GM18508 (cell line): ENCODE data around the gene KRT77.
"Not testable (repeated sequence)": the region's sequence is repeated elsewhere in the genome, so short reads cannot be mapped to it uniquely, and the experiment has no call there.

Experiments used
- ATAC-seq: cut with Tn5 transposase; IDR thresholded peaks from one replicate; pipeline ENCODE4 v1.9.1; 2021; ENCODE audit warnings: moderate number of reproducible peaks; ENCODE audit not compliant: insufficient read depth, unreplicated experiment

KRT77 gene

DNA sequence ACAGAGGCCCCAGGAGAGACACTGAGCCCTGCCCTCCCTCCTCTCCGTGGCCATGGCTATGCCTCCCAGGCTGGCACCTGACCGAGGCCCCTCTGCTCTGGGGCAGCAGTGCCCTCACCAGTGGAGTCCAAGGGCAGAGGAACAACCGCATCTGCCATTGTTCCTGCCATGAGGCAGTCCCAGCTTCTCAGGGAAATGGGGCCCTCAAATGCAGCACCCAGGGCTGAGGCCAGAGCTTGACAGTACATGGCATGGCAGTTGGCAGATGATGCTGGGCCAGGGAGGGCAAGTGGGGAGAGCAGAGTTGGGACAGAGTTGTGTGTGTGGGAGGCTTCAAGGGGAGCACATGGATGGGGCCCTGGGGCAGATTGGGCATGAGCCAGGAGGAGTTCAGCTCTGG lies 21.1 kb upstream of the KRT77 start:
- ATAC-seq, result no peak

DNA sequence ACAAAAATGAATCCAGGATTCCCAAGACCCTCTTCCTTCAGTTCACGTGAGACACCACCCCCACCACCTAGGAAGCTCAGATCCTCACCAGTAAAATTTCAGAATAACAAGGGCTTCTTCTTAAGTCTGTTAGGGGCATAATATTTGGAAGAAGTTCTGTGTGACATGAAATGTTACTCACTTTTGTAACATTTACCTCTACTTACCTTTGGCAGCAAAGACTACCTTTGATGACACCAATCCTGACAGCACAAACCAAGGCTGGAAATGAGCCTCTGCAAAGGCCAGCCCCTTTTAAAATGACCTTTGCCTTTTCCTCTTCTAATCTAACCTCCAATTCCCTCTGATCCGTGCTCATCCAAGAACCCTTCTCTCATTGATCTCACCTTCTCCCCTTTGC lies 19.4 kb upstream of the KRT77 start:
- ATAC-seq, result no peak

DNA sequence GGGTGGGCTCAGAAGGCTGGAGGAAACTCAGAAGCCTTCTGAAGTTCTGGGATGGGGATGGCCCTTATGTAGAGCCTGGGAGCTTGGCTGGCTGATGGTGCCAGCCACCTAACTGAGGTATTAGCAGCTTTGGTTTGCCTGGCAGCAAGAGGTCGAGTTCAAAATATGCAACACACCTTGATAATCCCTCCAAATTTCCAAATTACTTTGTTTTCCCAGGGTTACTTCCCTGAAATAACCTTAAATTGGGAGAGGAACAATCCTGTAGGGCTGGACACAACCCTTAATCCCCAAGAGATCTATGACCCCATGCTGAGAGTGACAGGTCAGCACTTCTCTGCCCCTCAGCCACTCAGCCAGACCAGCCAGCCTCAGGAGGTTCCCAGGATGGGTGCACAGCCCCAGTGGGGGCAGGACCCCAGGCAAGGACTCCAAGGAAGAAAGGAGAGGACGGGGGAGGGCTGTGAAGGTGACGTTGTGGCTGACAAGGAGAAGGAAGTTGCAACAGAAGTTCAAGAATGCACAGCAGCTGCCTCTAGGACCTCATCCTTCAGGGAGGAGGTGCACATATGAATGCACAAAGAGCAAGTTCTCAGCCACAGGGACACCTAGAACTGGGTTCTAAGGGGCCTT lies 18.6 kb upstream of the KRT77 start:
- no peak for ATAC-seq

DNA sequence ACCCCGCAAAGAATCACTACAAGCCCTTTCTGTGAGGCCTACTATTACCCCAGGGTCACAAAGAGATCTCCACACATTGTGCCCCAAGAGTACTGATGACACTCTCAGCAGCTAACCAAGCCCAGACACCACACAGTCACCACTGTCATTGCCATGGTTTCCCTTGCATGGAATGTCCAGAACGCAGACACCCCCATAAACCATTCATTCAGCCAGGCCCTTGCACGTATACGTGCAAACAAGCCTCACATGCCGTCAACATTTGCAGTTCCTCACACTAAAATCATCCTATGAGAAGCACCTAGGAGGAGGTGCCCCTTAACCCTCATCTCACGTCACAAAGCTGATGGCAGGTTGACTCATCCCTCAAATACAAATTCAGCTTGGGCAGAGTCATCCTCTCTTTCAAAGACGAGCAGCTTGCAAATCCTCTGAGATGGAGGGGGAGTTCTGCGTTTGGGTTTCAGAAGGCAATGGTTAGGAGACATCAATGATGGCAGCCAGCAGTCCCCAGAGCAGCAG lies 17.1 kb upstream of the KRT77 start:
- no peak for ATAC-seq

GRCh38 chr12:52716061-52716460 lies 12.7 kb upstream of the KRT77 start:
- no peak for ATAC-seq

DNA sequence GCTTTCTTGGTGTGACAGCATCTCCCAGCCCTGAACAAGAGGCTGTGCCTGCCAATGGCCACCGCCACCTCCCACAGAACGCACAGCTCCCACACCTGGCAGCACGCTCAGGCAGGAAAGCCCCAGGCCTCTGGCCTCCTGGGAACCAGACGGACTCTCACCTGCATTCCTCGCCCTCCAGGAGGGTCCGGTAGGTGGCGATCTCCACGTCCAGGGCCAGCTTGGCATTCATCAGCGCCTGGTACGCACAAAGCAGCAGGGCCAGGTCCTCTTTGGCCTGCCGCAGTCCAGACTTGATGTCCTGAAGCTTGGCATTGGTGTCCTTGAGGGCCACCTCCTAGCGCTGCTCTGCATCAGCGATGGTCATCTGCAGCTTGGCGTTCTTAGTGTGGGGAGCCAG lies 12.1 kb upstream of the KRT77 start:
- ATAC-seq, result no peak

DNA sequence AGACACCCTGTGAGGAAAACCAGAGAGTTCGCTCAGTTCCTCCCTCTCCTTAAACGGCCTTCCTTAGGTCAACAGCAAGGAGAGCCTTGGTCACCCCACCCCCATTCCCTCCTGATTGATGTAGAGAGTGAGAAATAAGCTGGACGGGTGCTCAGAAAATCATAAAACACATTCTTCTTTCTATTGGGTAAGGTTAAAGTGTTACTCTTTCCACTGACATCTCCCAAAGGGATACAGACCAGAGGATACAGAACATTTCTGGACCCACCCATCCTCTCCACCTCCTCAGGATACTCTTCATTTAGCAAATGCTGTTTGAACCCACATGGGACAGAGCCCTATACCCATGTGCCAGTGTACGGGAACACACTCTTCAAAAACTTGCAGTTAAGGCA lies 11.6 kb upstream of the KRT77 start:
- no peak for ATAC-seq

- ATAC-seq, result no peak
Observed at GRCh38 chr12:52713960-52714886, 10.9 kb upstream of the KRT77 start.

DNA sequence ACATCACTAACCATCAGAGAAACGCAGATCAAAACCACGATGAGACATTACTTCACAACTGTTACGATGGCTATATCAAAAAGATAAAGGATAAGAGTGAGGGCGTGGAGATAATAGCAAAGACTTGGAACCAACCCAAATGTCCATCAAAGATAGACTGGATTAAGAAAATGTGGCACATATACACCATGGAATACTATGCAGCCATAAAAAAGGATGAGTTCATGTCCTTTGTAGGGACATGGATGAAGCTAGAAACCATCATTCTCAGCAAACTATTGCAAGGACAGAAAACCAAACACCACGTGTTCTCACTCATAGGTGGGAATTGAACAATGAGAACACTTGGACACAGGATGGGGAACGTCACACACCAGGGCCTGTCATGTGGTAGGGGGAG lies 8.8 kb upstream of the KRT77 start:
- not testable (repeated sequence) for ATAC-seq

GRCh38 chr12:52710730-52711129 lies 7.4 kb upstream of the KRT77 start:
- ATAC-seq, result no peak

DNA sequence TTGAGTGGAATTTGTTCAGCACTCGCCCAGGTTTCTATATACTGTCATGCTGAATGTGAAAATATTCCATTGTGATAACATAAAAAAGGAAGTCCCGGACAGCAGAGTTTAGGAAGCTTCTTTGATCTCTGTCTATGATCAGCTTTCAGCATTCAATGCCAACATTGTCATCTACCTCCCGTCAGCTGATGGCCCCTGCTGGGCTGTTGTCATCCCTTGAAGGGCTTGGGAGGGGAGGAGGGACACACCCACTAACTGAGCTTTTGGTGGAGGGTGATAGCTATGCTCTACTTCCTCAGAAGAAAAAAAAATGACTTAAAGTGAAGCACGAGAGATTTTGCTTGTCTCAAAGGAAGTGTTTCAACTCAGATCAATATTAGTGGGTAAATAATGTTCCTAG lies 4.7 kb upstream of the KRT77 start:
- ATAC-seq, result no peak

GRCh38 chr12:52704464-52704863 lies 1.1 kb upstream of the KRT77 start:
- ATAC-seq, result no peak

DNA sequence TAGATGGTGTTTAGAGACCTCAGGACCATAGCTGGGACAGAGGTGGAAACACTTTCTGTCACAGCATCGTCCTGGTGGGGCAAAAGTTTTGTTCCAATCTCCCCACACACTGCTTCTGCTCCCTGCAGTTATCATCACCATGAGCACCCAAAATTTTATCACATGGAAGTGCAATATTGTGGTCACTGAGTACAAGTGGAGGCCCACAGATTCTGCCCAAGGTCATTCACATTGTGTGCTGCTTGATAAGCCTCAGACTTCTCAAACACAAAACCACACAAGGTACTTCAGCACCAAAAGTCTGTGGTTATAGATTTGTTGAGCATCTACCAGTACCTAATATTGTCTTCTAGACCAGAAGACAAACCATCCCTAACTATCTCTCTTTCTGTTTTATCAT lies 554 bp upstream of the KRT77 start:
- no peak for ATAC-seq

DNA sequence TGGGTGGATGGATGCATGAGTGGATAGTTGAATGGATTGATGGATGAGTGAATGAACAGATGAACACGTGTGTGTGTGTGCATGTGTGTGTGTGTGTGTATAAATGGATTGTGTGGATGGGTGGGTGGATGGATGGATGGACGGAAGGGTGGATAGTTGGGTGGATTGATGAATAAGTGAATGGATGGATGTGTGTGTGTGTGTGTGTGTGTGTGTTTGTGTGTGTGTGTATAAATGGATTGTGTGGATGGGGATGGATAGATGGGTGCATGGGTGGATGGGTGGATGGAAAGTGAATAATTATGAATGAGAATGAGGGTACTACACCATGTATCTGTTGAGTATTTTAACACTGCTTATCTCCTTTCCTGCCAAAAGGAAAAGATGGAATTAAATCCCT lies 986 bp downstream of the KRT77 start:
- ATAC-seq, result no peak

- no peak for ATAC-seq
Observed at GRCh38 chr12:52701281-52701680, 2.0 kb downstream of the KRT77 start.

GRCh38 chr12:52699960-52700359 lies 3.4 kb downstream of the KRT77 start:
- ATAC-seq, result no peak

DNA sequence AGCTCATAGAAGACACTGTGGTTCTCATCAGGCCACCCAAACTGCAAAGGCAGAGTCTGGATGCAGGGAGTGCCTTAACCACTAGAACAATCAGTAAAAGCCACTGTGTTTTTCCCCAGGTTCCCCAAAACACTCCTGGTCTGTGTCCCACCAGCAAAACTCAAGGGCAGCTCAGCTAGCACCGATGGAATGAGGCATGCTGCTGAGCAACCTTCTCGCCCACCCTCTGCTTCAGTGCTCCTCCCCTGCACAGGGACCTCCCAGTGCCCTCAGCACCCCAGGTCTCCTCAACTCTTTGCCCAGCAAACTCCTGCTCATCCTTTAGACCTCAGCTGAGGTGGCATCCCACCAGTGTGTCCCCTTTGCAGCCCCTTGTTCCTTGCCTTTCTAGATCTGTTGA lies 4.0 kb downstream of the KRT77 start:
- ATAC-seq, result no peak

DNA sequence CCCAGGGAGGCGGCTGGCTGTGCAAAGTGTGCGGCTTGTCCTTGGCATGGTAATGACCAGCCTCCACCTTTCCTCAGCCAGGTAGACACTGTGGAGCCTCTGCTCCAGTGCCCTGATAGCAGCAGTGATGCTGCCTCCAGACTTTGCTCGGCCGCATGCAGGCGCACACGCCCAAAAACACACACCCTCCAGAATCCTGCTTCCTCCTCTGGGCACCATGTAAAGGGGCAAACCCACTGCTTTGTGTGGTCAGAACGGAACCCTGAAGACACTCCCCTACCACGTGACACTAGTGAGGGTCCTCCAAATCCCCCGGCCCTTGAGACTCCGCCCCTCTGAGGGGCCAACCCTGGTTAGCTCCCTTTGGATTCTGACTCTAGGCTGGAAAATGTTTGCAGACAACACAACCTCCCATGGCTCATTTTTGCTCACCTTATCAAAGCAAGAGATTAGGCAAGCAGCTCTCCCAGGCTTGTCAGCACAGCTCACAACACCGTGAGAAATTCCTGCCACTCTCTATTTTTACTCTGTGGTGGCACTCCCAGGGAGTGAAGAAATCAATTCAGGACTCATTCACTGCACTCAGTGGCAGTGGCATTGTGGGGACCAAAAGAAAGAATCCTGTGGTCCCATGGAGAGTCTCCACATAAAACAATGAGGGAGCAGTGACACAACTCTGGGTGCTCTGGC lies 4.5 kb downstream of the KRT77 start:
- no peak for ATAC-seq

- no peak for ATAC-seq
Observed at GRCh38 chr12:52697058-52697582, 6.2 kb downstream of the KRT77 start.

- ATAC-seq, result no peak
Observed at GRCh38 chr12:52696588-52696987, 6.7 kb downstream of the KRT77 start.

DNA sequence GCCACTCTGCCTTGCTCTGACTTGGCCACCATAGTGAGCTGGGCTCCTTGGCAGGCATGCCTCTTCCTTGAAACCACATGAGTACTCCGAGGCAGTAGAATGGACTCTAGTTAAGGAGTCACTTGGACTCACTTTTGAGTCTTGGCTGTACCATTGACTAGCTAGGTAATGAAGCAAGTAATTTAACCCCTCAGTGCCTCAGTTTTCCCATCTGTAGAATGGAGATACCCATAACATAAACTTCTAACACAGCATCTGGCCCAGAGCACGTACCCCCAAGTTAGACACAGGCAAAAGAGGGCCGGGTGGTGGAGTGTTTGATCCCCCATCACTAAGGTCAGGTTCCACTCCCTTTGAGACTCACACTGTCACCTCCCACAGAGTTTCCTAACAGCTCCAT lies 8.3 kb downstream of the KRT77 start:
- ATAC-seq, result no peak
